HG02588 (cell line): Measurements from ENCODE around the gene LPAR2.

Experiments
- ATAC-seq: cut with Tn5 transposase; IDR thresholded peaks from one replicate; pipeline ENCODE4 v1.9.1; 2021; ENCODE audit warnings: mild to moderate bottlenecking, moderate library complexity; ENCODE audit not compliant: unreplicated experiment

Gene LPAR2

DNA sequence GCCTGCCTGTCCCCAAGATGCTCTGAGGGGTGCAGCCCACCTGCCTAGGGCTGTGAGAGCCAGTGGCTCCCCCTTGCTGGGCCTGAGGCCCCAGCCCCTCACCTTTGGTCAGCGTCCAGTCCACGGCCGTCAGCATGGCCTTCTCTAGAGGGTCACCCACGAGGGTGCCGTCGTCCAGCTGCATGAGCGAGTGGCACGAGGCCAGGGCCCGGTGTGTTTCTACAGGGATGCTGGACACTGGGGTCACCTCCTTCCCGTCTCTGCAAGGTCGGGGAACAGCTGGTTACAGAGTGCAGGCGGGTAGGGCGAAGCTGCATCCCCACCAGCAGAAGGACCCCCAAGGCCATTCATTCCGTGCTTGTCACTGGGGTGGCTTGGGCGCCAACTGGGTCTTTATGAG lies 26.4 kb upstream of the LPAR2 start:
- ATAC-seq = no peak

DNA sequence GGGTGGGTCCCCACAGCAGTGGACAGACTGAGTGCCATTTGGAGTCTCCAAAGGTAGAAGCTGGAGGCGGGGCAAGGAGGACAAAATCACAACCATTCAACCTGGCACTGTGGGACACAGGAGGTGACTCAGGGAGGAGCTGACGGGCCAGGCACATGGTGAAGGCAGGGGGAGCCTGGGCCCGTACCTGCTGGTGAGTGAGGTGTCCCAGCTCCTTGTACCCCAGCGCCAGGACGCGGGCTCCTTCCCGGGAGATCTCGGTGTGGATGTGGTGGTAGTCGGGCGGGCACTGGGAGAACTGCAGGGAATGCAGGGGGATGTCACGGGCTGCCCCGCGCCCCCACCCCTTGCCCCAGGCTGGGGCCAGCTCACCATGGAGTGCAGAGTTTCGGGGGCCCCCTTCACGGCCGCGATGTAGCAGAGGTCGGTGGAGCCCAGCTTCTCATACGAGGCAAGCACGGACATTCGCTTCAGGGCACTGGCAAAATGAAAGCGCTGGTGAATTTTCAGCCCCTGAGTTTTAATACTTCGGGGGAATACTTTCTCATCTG lies 25.7 kb upstream of the LPAR2 start:
- ATAC-seq = no peak

DNA sequence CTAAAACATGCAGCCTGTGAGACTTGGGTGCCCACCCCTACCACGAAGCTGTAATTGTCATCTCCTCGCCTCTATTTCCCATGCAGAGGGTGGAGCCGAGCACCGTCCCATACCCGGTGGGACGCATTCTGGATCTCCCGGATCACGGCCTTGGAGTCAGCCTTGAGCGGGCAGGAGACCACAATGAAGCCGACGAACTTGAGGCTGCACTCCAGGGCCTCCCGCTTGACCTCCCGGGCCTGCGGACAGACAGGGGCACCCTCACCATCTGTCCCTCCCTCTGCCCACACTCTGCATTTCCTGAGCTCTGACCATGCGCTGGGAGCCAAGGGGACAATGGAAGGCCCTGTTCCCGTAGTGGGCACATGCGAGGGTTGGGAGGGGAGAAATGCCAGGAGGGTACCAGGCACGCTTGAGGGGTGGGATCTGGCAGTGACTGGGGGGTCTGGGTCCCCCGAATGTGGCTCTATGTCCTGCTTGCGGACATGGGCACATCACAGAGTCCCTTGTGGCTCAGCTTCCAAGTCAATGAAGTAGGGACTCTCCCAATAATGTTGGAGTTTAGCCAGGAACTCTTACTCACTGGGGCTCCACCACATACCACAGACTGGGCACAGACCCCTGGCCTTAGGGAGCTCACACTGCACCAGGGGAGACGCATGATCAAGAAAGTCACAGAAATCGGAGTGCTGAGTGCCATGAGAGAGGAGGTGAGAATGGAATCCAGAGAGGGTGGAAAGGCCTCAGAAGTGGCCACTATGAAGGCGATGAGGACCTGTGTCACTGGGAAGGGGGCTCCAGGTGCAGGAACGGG lies 24.7 kb upstream of the LPAR2 start:
- no peak for ATAC-seq

DNA sequence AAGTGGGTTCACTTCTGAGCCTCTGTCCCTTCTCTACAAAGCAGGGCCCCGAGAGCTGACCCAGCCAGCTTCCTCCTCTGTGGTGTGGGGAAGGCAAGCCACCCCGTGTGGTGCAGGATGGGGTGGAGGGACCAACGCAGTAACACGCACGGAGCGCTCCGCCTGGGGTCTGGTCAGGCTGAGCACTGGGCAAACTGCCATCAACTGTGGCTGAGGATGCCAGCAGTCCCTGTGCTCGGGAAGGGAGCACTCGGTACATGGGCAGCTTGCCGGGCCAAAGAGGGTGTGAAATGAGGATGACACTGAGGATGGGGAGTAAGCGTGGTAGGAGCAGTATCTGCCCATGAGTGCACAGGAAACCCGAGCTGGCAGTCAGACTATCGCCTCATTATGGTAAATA lies 23.1 kb upstream of the LPAR2 start:
- ATAC-seq = no peak

DNA sequence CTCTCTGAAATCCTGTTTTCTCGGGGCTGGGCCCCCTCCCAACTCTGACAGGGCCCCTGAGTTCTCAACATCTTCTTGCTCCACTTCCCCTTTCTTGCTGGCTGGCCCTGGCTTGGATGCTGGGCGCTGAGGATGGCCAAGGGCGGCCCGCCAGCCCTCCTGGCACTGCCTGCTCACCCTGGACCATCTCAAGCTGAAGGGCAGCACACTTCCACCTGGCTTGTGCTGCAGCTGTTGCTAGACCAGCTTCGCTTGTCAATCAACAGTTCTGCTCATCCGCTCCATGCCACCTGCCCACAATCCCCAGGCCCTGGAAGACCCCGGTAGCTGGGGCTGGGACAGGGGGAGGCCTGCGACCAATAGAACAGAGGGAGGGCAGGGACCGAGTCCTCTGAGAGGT lies 22.3 kb upstream of the LPAR2 start:
- ATAC-seq = no peak

- no peak for ATAC-seq
These were observed 21.6 kb upstream of the LPAR2 start for GRCh38 chr19:19649580-19649995.

DNA sequence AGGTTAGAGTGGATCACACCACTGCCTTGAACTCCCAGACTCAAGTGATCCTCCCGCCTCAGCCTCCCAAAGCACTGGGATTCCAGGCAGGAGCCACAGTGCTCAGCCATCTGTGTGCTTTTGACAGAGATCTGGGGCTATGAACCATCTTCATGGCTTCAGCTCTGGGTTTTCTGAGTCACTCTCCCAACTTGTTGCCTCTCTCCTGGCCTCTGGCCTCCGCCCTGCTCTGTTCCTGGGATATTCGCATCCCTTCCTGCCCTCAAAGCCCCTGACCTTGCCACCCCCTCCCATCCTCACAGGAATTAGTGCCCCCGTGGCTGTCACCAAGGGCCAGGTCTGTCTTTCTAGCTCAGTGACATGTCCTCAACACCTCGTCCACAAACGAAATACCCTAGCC lies 21.1 kb upstream of the LPAR2 start:
- no peak for ATAC-seq

GRCh38 chr19:19647037-19647835 lies 19.2 kb upstream of the LPAR2 start:
- ATAC-seq = no peak

- no peak for ATAC-seq
These were observed 17.3 kb upstream of the LPAR2 start for GRCh38 chr19:19645233-19645870.

DNA sequence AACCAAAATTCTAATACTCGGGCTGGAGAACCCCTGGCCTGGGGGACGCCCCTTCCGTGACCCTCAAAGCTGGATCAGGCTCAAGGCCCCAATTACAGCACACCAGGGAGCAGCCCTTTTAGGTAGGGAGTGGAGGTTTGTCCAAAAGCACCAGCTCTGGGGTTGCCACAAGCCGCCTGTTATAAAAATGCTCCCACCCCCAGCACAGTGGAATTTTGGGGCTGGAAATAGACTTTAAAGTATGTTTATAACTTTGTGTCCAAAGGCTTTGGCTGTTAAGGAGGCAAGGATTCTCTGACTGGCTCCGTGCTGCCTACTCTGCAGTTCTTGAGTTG lies 16.0 kb upstream of the LPAR2 start:
- no peak for ATAC-seq

GRCh38 chr19:19643158-19644053 lies 15.4 kb upstream of the LPAR2 start, which contains the start of gene GMIP:
Gene GMIP (minus strand): TSS chr19:19643657. CDS start chr19:19643529, 128 bp downstream.
- peak; percentile 70 for ATAC-seq

DNA sequence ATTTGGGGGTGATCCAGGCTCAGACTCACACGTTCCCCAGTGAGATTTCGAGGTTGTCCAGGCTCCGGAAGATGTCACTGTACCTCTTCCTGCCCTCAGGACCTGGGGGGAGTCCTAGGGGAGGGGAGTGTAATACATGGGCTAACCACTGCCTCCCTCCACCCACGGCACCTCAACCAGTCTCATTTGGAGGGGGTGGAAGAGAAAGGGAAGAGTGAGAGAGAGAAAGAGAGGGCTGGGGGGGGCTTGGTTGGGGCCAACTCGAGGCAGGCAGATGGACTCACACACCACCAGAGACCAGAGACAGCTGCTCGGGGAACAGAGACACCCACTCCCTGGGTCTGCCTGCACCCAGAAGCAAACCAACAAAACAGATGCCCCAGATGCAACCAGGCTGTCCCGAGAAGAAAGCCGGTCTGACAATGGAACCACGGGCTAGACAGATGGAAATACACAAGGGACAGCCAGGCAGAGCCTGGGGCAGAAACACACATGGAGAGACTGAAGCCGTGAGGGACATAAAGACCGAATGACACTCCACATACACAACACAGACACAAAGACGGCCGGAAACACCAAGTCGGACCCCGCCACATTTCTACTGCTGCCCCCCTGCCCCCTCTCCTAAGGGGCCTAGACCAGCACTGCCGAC lies 14.6 kb upstream of the LPAR2 start:
- ATAC-seq = no peak

GRCh38 chr19:19637523-19638251 lies 9.7 kb upstream of the LPAR2 start:
- no peak for ATAC-seq

DNA sequence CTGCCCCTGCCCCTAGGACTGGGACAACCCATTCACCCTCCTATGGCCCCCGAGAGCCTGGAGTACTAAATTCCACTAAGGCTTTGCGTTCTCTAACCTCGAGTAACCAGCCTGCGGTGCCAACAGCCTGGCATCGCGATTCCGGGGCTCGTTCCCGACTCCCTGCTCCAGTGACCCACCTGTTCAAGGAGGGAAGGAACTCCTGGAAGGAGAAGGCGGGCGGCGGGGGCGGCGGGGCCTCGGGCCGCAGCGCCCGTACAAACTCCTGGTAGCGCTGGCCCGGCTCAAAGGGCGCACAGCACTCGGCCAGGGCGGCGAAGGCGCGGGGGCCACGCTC lies 9.1 kb upstream of the LPAR2 start:
- no peak for ATAC-seq

GRCh38 chr19:19636573-19637185 lies 8.7 kb upstream of the LPAR2 start:
- ATAC-seq = no peak

GRCh38 chr19:19635313-19635702 lies 7.3 kb upstream of the LPAR2 start:
- ATAC-seq = no peak

DNA sequence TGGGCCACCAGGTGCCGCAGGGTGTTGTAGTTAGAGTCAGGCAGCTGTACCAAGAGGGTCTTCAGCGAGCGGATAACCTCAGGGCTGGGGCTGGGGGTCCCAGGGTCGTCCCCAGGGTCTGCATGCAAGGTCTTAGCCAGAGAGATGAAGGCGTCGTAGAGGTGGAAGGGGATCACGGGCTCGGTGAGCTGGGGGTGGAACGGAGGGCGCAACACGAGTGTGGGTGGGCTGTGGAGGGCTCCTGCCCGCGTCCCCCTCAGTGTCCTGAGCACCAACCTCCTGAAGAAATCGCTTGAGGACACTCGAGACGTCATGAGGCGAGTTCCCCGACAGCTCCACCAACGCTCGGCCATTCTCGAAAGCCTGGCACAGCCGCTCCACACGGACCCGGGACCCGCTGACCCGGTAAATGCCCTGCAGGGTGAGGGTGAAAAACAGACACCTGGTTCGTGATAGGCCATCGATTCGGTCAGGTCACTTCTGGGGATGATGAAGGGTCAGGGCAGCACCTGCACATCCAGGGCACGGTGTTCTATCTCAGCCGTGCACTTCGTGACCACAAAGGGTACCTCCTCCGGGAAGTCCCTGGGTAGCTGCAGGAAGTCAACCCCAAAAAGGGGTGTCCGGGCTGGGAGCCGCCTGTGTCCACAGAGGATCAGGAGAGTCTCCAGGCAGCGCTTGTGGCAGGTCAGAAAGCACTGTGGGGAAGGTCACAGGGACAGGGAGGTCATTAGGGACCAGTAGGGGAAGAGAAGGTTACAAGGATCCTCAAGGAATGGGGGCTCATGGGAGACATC lies 6.7 kb upstream of the LPAR2 start:
- no peak for ATAC-seq
